Measurements from ENCODE around the gene SERAC1. TPM values are rescaled to one million over a fixed set of nuclear protein-coding genes. Genes with fewer than 3 reads are reported as not detected.
A peak's percentile ranks its signal among the peaks of the same experiment; 100 is the strongest.
"Not testable (repeated sequence)": the region's sequence is repeated elsewhere in the genome, so short reads cannot be mapped to it uniquely, and the experiment has no call there.

SERAC1 gene
- total RNA-seq, 2 experiments from 2014 or later: 5.1 to 6.3 TPM

GRCh38 chr6:158164579-158165170, 3.4 kb downstream of the SERAC1 start:
- DNase-seq (no peak), ATAC-seq (no peak)
- Mint-ChIP-seq H3K9me3 (ENCODE audit: low read depth) (no peaks in the 10 kb centered on the region), H3K4me3 (no peak overlapping the region), H3K4me1 (peaks cover 29% of the 10 kb centered on the region), H3K36me3 (peaks cover 2% of the 10 kb centered on the region), H3K27ac (no peak overlapping the region), H3K27me3 (no peaks in the 10 kb centered on the region)
- CTCF ChIA-PET: no interaction called here

- DNase-seq (no peak), ATAC-seq (no peak)
- Mint-ChIP-seq H3K9me3 (ENCODE audit: low read depth) (no peaks in the 10 kb centered on the region), H3K4me3 (no peak overlapping the region), H3K4me1 (peaks cover 20% of the 10 kb centered on the region), H3K36me3 (peaks cover 6% of the 10 kb centered on the region), H3K27ac (no peak overlapping the region), H3K27me3 (no peaks in the 10 kb centered on the region)
- CTCF ChIA-PET: interaction anchor here (1.0 kb wide), 1 partner anchor 12 kb away, joined by 4 read pairs; no protein-coding TSS in a partner anchor
These were observed 6.4 kb downstream of the SERAC1 start for GRCh38 chr6:158161566-158162254.

GRCh38 chr6:158160932-158161539, 7.0 kb downstream of the SERAC1 start:
- Mint-ChIP-seq H3K36me3 (peaks cover 9% of the 10 kb centered on the region), H3K27me3 (no peaks in the 10 kb centered on the region), H3K27ac (no peak overlapping the region), H3K4me1 (peaks cover 16% of the 10 kb centered on the region), H3K9me3 (ENCODE audit: low read depth) (no peaks in the 10 kb centered on the region), H3K4me3 (no peak overlapping the region)
- ATAC-seq: no peak
- CTCF ChIA-PET: no interaction called here
- DNase-seq: no peak

GRCh38 chr6:158158748-158159147, 9.3 kb downstream of the SERAC1 start:
- Mint-ChIP-seq H3K4me3 (no peak overlapping the region), H3K27me3 (no peaks in the 10 kb centered on the region), H3K4me1 (no peaks in the 10 kb centered on the region), H3K27ac (no peak overlapping the region), H3K9me3 (ENCODE audit: low read depth) (no peaks in the 10 kb centered on the region), H3K36me3 (peaks cover 15% of the 10 kb centered on the region)
- ATAC-seq (no peak), DNase-seq (no peak)
- CTCF ChIA-PET: interaction anchor here (0.8 kb wide), 1 partner anchor 56 kb away, joined by 4 read pairs; no protein-coding TSS in a partner anchor

- Mint-ChIP-seq H3K27me3 (no peaks in the 10 kb centered on the region), H3K27ac (no peak overlapping the region), H3K4me3 (no peak overlapping the region), H3K36me3 (peaks cover 15% of the 10 kb centered on the region), H3K4me1 (no peaks in the 10 kb centered on the region), H3K9me3 (ENCODE audit: low read depth) (no peaks in the 10 kb centered on the region)
- CTCF ChIA-PET: no interaction called here
- no peak for ATAC-seq
- DNase-seq: no peak
These were observed 9.9 kb downstream of the SERAC1 start for GRCh38 chr6:158158123-158158522.

GRCh38 chr6:158157064-158157764, 10.8 kb downstream of the SERAC1 start:
- H3K36me3 Mint-ChIP-seq: peaks cover 13% of the 10 kb centered on the region
- no peak overlapping the region for H3K27ac Mint-ChIP-seq
- DNase-seq: no peak
- CTCF ChIA-PET: interaction anchor here (0.6 to 1.7 kb wide), 2 partner anchors 14 to 310 kb away, joined by 3 to 6 read pairs; no protein-coding TSS in a partner anchor
- no peak overlapping the region for H3K4me3 Mint-ChIP-seq
- no peaks in the 10 kb centered on the region for H3K27me3 Mint-ChIP-seq
- no peaks in the 10 kb centered on the region for H3K9me3 Mint-ChIP-seq (ENCODE audit: low read depth)
- H3K4me1 Mint-ChIP-seq: no peaks in the 10 kb centered on the region
- ATAC-seq: no peak

- Mint-ChIP-seq H3K4me1 (no peaks in the 10 kb centered on the region), H3K4me3 (no peak overlapping the region), H3K36me3 (peaks cover 13% of the 10 kb centered on the region), H3K27me3 (no peaks in the 10 kb centered on the region), H3K9me3 (ENCODE audit: low read depth) (no peaks in the 10 kb centered on the region), H3K27ac (no peak overlapping the region)
- DNase-seq: no peak
- no peak for ATAC-seq
- CTCF ChIA-PET: interaction anchor here (1.2 kb wide), 1 partner anchor 139 kb away, joined by 3 read pairs; no protein-coding TSS in a partner anchor
These were observed 13.2 kb downstream of the SERAC1 start for GRCh38 chr6:158154816-158155215.

- CTCF ChIA-PET: interaction anchor here (1.0 to 1.1 kb wide), 2 partner anchors 9 to 12 kb away, joined by 3 to 5 read pairs; no protein-coding TSS in a partner anchor
- DNase-seq (no peak), ATAC-seq (no peak)
- Mint-ChIP-seq H3K27me3 (no peaks in the 10 kb centered on the region), H3K4me1 (no peaks in the 10 kb centered on the region), H3K27ac (no peak overlapping the region), H3K4me3 (no peak overlapping the region), H3K36me3 (peaks cover 16% of the 10 kb centered on the region), H3K9me3 (ENCODE audit: low read depth) (no peaks in the 10 kb centered on the region)
These were observed 14.5 kb downstream of the SERAC1 start for GRCh38 chr6:158153576-158153975.

- Mint-ChIP-seq H3K4me1 (no peaks in the 10 kb centered on the region), H3K4me3 (no peak overlapping the region), H3K36me3 (peaks cover 18% of the 10 kb centered on the region), H3K27me3 (no peaks in the 10 kb centered on the region), H3K27ac (no peak overlapping the region), H3K9me3 (ENCODE audit: low read depth) (no peaks in the 10 kb centered on the region)
- DNase-seq (no peak), ATAC-seq (no peak)
- CTCF ChIA-PET: interaction anchor here (1.1 kb wide), 1 partner anchor 8 kb away, joined by 5 read pairs; no protein-coding TSS in a partner anchor
These were observed 15.4 kb downstream of the SERAC1 start for GRCh38 chr6:158152659-158153058.

- H3K4me3 Mint-ChIP-seq, DNase-seq, CTCF ChIA-PET: not testable (repeated sequence)
These were observed 16.0 kb downstream of the SERAC1 start for GRCh38 chr6:158152025-158152424.

GRCh38 chr6:158150701-158151100, 17.4 kb downstream of the SERAC1 start:
- DNase-seq (no peak), ATAC-seq (no peak)
- Mint-ChIP-seq H3K4me3 (no peak overlapping the region), H3K27ac (no peak overlapping the region), H3K36me3 (peaks cover 14% of the 10 kb centered on the region), H3K27me3 (no peaks in the 10 kb centered on the region), H3K4me1 (no peaks in the 10 kb centered on the region), H3K9me3 (ENCODE audit: low read depth) (no peaks in the 10 kb centered on the region)
- CTCF ChIA-PET: interaction anchor here (0.6 to 1.4 kb wide), 2 partner anchors 79 to 175 kb away, joined by 4 to 5 read pairs; no protein-coding TSS in a partner anchor

More at GRCh38 chr6:158152025-158152424, 16.0 kb downstream of the SERAC1 start:
- not testable (repeated sequence) for ATAC-seq; H3K27me3 Mint-ChIP-seq; H3K27ac Mint-ChIP-seq; H3K4me1 Mint-ChIP-seq; H3K9me3 Mint-ChIP-seq (ENCODE audit: low read depth)
- H3K36me3 Mint-ChIP-seq: peaks cover 13% of the 10 kb centered on the region

GRCh38 chr6:158149641-158150040, 18.4 kb downstream of the SERAC1 start:
- H3K9me3 Mint-ChIP-seq (ENCODE audit: low read depth): no peaks in the 10 kb centered on the region
- ATAC-seq (no peak), DNase-seq (no peak)
- H3K27me3 Mint-ChIP-seq: no peaks in the 10 kb centered on the region
- no peak overlapping the region for H3K27ac Mint-ChIP-seq
- CTCF ChIA-PET: interaction anchor here (0.5 to 1.4 kb wide), 3 partner anchors 12 to 77 kb away, joined by 3 to 5 read pairs (median 4); no protein-coding TSS in a partner anchor
- no peak overlapping the region for H3K4me3 Mint-ChIP-seq
- no peaks in the 10 kb centered on the region for H3K4me1 Mint-ChIP-seq
- peaks cover 9% of the 10 kb centered on the region for H3K36me3 Mint-ChIP-seq

GRCh38 chr6:158143700-158144099, 24.4 kb downstream of the SERAC1 start:
- H3K36me3 Mint-ChIP-seq: peaks cover 12% of the 10 kb centered on the region
- DNase-seq (no peak), ATAC-seq (peak; percentile 49)
- peaks cover 2% of the 10 kb centered on the region for H3K4me1 Mint-ChIP-seq
- H3K27ac Mint-ChIP-seq: no peak overlapping the region
- H3K27me3 Mint-ChIP-seq: no peaks in the 10 kb centered on the region
- no peak overlapping the region for H3K4me3 Mint-ChIP-seq
- H3K9me3 Mint-ChIP-seq (ENCODE audit: low read depth): no peaks in the 10 kb centered on the region
- CTCF ChIA-PET: interaction anchor here (1.2 to 3.7 kb wide), 6 partner anchors 10 to 70 kb away, joined by 3 to 18 read pairs (median 6); no protein-coding TSS in a partner anchor

Data from activated CD8-positive, alpha-beta memory T cell treated with anti-CD3 and anti-CD28 coated beads, Interleukin-2, amount 10 ng/mL, durations not matched to agents 7 days and 5 days (primary cell).